Loucy (cell line): ENCODE data around the gene UPF1.

Experiments
- H2AFZ ChIP-seq: fragments of 200-600 bp; sonication (generic); 2 replicates; pipeline ENCODE4 v1.6.0; 2016; ENCODE audit warnings: antibody characterized with exemption, mild to moderate bottlenecking, low read length, moderate library complexity
- H3F3A ChIP-seq: fragments of 200-600 bp; 2 replicates; pipeline ENCODE4 v1.6.0; 2016; ENCODE audit warnings: antibody characterized with exemption, low read depth, mild to moderate bottlenecking
- H3K27me3 ChIP-seq: fragments of 200-600 bp; sonication (generic); 2 replicates; pipeline ENCODE4 v1.6.1; 2014; ENCODE audit warnings: low read length, mild to moderate bottlenecking; ENCODE audit not compliant: insufficient read depth, poor library complexity, severe bottlenecking
- H3K36me3 ChIP-seq: fragments of 200-600 bp; sonication (generic); 2 replicates; pipeline ENCODE4 v1.6.1; 2016; ENCODE audit warnings: low read length; ENCODE audit not compliant: insufficient read depth
- H3K4me1 ChIP-seq: fragments of 200-600 bp; sonication (generic); 2 replicates; pipeline ENCODE4 v1.5.1; 2014; ENCODE audit warnings: low read length, mild to moderate bottlenecking; ENCODE audit not compliant: insufficient read depth, poor library complexity, severe bottlenecking
- H3K4me2 ChIP-seq: fragments of 200-600 bp; sonication (generic); 2 replicates; pipeline ENCODE4 v1.6.0; 2014; ENCODE audit warnings: antibody characterized with exemption, low read length, low read depth, mild to moderate bottlenecking; ENCODE audit not compliant: poor library complexity, severe bottlenecking
- H3K4me3 ChIP-seq: fragments of 200-600 bp; sonication (generic); 2 replicates; pipeline ENCODE4 v1.5.1; 2014; ENCODE audit warnings: low read length, mild to moderate bottlenecking, mixed read lengths; ENCODE audit not compliant: poor library complexity, severe bottlenecking
- H3K79me2 ChIP-seq: fragments of 200-600 bp; sonication (generic); 2 replicates; pipeline ENCODE4 v1.6.1; 2014; ENCODE audit warnings: low read length; ENCODE audit not compliant: insufficient read depth
- H3K9ac ChIP-seq: fragments of 200-600 bp; sonication (generic); 2 replicates; pipeline ENCODE4 v1.6.0; 2014; ENCODE audit warnings: mild to moderate bottlenecking, low read depth, low read length, moderate library complexity; ENCODE audit not compliant: poor library complexity, severe bottlenecking
- H3K9me2 ChIP-seq: fragments of 200-600 bp; sonication (generic); replicated peaks from 2 replicates; pipeline ENCODE4 v1.6.1; 2016; ENCODE audit warnings: low read depth, low read length, mixed read lengths
- H3K9me3 ChIP-seq: fragments of 200-600 bp; sonication (generic); 2 replicates; pipeline ENCODE4 v1.6.1; 2014; ENCODE audit warnings: mild to moderate bottlenecking, antibody characterized with exemption, low read length, low read depth; ENCODE audit not compliant: insufficient read depth
- H4K20me1 ChIP-seq: fragments of 200-600 bp; sonication (generic); 2 replicates; pipeline ENCODE4 v1.6.0; 2014; ENCODE audit warnings: antibody characterized with exemption, low read length, mild to moderate bottlenecking; ENCODE audit not compliant: insufficient read depth, poor library complexity, severe bottlenecking
- EZH2phosphoT487 ChIP-seq: fragments of 200-600 bp; IDR thresholded peaks from 2 replicates; pipeline ENCODE4 v1.6.1; 2018; ENCODE audit warnings: antibody characterized with exemption, mild to moderate bottlenecking, moderate library complexity, borderline replicate concordance
- TF ChIP-seq, protein P1 (sequence below): fragments of 200-600 bp; sonication (generic); conservative IDR thresholded peaks from 2 replicates; pipeline ENCODE4 v1.5.1; 2014; ENCODE audit warnings: mild to moderate bottlenecking, antibody characterized with exemption, low read length

The UPF1 gene

DNA sequence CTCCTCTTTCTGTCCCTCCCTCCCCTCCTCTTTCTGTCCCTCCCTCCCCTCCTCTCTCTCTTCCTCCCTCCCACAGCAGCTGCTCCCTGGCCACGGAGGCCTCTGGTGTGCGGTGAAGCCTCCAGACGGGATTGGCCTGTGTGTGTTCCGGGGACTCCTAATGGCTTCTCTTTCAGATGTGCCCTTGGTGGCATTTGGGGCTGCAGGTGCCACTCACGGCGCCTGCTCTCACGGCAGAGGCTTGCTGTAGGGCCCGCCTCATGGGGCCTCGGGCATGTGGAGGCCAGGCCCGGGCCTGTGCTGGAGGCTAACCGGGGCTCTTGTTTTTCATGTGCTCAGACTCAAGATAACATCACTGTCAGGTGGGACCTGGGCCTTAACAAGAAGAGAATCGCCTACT lies 20.9 kb downstream of the UPF1 start:
- no peak overlapping the region for H3K9ac ChIP-seq

DNA sequence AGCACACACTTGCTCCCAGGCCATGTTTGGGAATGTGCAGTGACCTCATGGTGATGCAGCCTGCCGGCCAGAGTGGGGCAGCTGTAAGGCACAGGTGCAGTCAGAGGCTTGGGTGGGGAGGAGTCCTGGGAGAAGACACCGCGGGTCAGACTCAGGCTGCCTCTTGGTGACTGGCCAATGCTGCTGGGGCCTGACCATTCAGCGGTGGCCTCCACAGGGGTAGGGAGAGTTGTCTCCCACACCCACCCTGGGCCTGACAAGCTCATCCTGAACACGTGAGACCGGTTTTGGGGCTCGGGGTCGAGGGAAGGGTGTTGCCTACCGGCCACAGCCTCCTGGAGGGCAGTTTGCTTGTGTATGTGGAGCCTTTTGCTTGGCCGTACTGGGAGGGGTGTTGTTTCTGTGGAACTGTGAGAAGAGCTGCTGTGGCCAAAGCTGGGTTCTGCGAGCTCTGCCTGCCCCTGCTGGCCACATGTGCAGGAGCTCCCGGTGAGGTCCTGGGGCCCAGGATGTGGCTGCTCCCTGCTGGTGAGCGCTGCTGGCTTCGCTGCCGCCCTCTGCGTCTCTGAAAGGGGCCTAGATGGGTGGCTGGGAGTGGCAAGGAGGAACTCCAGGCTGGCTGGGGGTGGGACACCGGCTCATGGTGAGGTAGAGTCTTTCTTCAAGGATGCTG lies 22.1 kb downstream of the UPF1 start:
- H3K4me2 ChIP-seq: no peak overlapping the region
- no peaks in the 10 kb centered on the region for H3K27me3 ChIP-seq
- H4K20me1 ChIP-seq: peaks cover 28% of the 10 kb centered on the region
- H3K9me3 ChIP-seq: no peaks in the 10 kb centered on the region
- H3K36me3 ChIP-seq: peaks cover 98% of the 10 kb centered on the region; the same call in 1 of the 2 replicates
- no peak overlapping the region for H2AFZ ChIP-seq
- TF ChIP-seq EZH2phosphoT487: no peak
- TF ChIP-seq, protein P1, sequence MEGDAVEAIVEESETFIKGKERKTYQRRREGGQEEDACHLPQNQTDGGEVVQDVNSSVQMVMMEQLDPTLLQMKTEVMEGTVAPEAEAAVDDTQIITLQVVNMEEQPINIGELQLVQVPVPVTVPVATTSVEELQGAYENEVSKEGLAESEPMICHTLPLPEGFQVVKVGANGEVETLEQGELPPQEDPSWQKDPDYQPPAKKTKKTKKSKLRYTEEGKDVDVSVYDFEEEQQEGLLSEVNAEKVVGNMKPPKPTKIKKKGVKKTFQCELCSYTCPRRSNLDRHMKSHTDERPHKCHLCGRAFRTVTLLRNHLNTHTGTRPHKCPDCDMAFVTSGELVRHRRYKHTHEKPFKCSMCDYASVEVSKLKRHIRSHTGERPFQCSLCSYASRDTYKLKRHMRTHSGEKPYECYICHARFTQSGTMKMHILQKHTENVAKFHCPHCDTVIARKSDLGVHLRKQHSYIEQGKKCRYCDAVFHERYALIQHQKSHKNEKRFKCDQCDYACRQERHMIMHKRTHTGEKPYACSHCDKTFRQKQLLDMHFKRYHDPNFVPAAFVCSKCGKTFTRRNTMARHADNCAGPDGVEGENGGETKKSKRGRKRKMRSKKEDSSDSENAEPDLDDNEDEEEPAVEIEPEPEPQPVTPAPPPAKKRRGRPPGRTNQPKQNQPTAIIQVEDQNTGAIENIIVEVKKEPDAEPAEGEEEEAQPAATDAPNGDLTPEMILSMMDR: no peak
- H3F3A ChIP-seq: no peaks in the 10 kb centered on the region
- no peaks in the 10 kb centered on the region for H3K9me2 ChIP-seq
- no peaks in the 10 kb centered on the region for H3K4me1 ChIP-seq
- no peak overlapping the region for H3K4me3 ChIP-seq
- H3K9ac ChIP-seq: no peak overlapping the region
- peaks cover 17% of the 10 kb centered on the region for H3K79me2 ChIP-seq

More for the DNA sequence above, 20.9 kb downstream of the UPF1 start:
- H3K9me3 ChIP-seq: no peaks in the 10 kb centered on the region
- no peak overlapping the region for H3K4me3 ChIP-seq
- no peaks in the 10 kb centered on the region for H3K9me2 ChIP-seq
- H3K4me1 ChIP-seq: no peaks in the 10 kb centered on the region
- H3K36me3 ChIP-seq: peaks cover 99% of the 10 kb centered on the region; the same call in 1 of the 2 replicates
- H3K4me2 ChIP-seq: no peak overlapping the region
- no peak overlapping the region for H2AFZ ChIP-seq
- H3K27me3 ChIP-seq: no peaks in the 10 kb centered on the region
- peaks cover 30% of the 10 kb centered on the region for H3K79me2 ChIP-seq
- peaks cover 39% of the 10 kb centered on the region for H4K20me1 ChIP-seq
- TF ChIP-seq, protein P1: no peak
- H3F3A ChIP-seq: no peaks in the 10 kb centered on the region

DNA sequence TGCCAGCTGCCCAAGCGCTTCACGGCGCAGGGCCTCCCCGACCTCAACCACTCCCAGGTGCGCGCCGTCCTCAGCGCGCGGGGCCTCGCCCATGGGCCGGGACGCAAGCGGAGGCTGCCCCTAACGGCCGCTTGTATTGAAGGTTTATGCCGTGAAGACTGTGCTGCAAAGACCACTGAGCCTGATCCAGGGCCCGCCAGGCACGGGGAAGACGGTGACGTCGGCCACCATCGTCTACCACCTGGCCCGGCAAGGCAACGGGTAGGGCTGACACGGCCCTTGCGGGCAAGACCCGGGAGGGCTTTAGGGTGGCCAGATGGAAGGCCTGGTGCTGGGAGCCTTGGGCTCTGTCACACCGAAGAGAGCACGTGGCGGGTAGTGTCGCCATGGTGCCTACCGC lies 23.2 kb downstream of the UPF1 start:
- H3K9me2 ChIP-seq: no peaks in the 10 kb centered on the region
- H3K4me3 ChIP-seq: no peak overlapping the region
- H3K4me2 ChIP-seq: no peak overlapping the region
- peaks cover 98% of the 10 kb centered on the region; the same call in 1 of the 2 replicates for H3K36me3 ChIP-seq
- no peak overlapping the region for H2AFZ ChIP-seq
- H3K79me2 ChIP-seq: peaks cover 6% of the 10 kb centered on the region; the same call in 1 of the 2 replicates
- TF ChIP-seq, protein P1: no peak
- TF ChIP-seq EZH2phosphoT487: no peak
- H3K4me1 ChIP-seq: no peaks in the 10 kb centered on the region
- peaks cover 19% of the 10 kb centered on the region for H4K20me1 ChIP-seq
- no peak overlapping the region for H3K9ac ChIP-seq
- H3K27me3 ChIP-seq: no peaks in the 10 kb centered on the region
- no peaks in the 10 kb centered on the region for H3F3A ChIP-seq
- H3K9me3 ChIP-seq: no peaks in the 10 kb centered on the region
